ENCODE measurements around the gene PCDHGB2.
"Not testable (repeated sequence)": the region's sequence is repeated elsewhere in the genome, so short reads cannot be mapped to it uniquely, and the experiment has no call there.

Gene PCDHGB2

GRCh38 chr5:141359790-141360426 lies at the start of gene PCDHGB2:
TSS of gene PCDHGB2 (plus strand) at chr5:141359994. CDS start at chr5:141360136, 142 bp downstream.
- DNase-seq = no peak

- no peak for DNase-seq
These were observed 46.1 kb upstream of the PCDHGB2 start for GRCh38 chr5:141313711-141314110.

DNA sequence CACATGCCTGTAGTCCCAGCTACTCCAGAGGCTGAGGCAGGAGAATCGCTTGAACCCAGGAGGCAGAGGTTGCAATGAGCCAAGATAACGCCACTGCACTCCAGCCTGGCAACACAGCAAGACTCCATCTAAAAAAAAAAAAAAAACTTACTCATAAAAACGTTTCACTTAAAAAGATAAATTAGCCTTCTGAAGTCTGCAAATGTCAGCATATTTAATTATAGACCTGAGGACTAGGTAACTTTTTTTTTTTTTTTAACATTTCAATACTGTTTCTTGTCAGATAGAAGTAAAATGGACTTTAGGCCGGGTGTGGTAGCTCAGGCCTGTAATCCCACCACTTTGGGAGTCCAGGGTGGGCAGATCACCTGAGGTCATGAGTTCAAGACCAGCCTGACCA lies 42.8 kb upstream of the PCDHGB2 start:
- not testable (repeated sequence) for DNase-seq

DNA sequence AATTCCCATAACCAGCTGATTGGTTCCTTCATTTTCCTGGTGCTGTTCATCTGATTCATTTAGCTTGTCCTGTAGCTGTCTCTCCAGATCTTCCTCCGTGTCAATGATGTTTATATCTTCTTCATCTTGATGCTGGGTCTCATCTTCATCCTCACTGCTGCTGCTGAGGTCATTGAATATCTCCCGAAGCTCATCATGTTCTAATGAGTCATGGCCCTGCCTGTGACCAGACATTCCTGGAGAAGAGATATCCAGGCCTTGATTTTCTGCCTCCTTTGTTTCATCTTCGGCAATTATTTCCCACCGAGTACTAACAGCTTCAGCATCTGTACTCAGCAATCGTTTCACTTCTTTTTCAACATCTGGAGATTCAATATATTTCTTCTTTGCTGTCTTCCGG lies 40.6 kb upstream of the PCDHGB2 start:
- DNase-seq = no peak

DNA sequence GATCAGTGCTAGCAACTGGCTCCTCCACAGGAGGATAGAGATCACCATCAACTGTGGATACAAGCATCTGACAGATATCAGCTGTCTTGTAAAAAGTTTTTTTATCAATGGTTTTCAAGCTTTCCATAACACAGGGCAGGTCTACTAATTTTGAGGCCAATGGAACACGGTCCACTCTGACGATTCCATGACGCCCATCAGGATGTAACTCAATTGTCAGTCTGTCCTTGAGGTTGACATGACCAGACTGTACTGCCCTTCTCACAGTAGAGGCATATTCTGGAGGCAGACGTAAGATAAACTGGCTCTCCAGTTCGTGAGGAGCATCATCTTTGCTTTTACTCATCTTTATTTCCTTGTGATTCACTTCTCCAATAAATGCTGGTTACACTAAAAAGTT lies 40.1 kb upstream of the PCDHGB2 start:
- DNase-seq = no peak

- peak; percentile 74 for DNase-seq
These were observed 39.3 kb upstream of the PCDHGB2 start, which contains the start of gene TAF7 for GRCh38 chr5:141320225-141321169. TSS of gene TAF7 (minus strand) at chr5:141320784. CDS start at chr5:141320044, 740 bp downstream.

DNA sequence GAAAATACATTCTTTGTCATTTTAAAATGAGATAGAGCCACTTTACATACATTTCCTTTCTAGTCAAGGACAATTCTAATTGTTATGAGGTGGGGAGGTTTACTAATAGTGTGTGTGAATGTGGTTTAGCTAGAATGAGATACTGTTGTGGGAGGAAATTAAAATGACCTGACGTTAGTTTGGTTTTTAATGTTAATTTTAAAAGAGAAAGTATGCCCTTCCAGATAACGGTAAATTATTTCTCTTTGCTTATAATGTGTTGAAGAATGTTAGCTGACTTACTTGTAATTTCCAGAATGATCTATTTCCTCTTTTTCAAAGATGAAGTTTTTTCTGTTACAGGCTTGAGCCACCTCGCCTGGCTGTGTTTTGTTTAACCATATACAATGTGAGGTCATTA lies 37.5 kb upstream of the PCDHGB2 start:
- no peak for DNase-seq

DNA sequence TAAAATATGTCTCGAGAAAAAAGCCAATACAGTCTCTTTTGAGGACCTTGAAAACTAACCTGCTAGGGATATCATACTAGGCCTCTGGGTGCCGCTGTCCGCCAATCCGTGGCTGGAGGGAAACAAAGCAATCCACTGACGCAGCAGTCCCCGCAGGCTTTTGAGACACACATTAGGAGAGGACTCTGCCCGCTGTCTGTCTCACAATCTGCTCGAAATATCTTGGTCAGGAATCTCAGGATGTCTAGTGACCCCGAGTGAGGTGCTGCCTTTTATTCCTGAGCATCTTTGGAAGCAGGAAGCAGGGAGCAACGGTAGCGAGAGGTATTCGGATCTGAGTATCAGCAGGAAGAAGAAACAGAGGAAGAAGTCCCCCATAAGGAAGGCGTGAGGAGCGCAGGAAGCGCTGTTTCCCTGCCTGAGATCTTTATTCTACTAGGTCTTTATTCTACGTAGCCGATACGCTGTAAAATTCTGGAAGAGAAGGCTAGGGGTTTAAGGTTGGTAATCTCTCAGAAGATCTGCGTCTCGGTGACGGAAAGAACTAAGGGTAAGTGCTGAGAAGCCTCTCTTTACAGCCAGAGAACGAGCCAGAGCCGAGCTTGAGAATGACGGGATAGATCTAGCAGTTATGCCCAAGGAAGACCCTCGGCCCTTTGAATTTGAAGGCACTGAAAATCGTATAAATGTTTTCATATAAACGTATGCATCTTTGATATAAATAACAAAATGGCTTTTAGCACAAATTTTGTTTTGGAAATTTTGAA lies 33.5 kb upstream of the PCDHGB2 start:
- DNase-seq = peak; percentile 53

DNA sequence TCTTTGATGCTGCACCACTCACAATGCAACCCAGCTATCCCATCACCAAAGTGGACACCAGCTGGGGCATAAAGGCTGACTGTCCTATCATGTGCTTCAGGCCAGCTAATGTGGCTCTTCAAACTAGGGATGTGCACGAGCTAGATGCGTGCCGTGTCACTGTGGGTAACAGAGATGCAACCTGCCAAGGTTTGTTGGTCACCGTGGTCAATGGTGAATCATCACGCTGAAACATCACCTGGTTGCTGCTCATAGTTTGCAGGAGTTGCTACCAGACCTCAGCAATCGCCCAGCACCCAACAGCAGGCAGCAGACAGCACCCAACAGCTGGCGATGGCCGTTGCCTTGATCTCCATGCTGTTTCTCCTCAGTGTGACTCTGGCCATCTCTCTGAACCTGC lies 31.6 kb upstream of the PCDHGB2 start:
- no peak for DNase-seq

DNA sequence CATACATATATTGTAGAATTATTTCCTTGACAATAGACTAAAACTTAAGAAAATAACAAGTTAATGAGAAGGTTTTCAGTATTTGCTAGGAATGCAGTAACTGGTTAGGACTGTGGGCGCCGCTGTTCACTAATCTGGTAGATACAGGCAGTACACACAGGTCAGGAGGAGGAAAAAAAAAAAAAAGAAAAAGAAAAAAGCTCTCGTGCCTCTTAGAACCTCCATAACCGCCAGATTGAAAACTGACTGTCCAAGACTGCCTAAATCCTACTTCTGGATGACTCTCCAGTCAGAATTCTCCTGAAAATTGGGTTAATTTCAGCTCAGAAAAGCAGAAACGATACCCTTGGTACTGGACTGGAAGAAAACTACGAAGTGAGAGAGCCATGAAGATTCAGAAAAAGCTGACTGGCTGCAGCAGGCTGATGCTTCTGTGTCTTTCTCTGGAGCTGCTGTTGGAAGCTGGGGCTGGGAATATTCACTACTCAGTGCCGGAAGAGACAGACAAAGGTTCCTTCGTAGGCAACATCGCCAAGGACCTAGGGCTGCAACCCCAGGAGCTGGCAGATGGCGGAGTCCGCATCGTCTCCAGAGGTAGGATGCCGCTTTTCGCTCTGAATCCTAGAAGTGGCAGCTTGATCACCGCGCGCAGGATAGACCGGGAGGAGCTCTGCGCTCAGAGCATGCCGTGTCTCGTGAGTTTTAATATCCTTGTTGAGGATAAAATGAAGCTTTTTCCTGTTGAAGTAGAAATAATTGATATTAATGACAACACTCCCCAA lies 29.3 kb upstream of the PCDHGB2 start, which contains the start of gene PCDHGA1:
Gene PCDHGA1, plus strand, starts transcription at position 216 of the 782 bp plus-strand sequence.
- no peak for DNase-seq

DNA sequence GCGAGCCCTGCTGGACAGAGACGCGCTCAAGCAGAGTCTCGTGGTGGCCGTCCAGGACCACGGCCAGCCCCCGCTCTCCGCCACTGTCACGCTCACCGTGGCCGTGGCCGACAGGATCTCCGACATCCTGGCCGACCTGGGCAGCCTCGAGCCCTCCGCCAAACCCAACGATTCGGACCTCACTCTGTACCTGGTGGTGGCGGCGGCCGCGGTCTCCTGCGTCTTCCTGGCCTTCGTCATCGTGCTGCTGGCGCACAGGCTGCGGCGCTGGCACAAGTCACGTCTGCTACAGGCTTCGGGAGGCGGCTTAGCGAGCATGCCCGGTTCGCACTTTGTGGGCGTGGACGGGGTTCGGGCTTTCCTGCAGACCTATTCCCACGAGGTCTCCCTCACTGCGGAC lies 27.2 kb upstream of the PCDHGB2 start:
- DNase-seq = not testable (repeated sequence)

DNA sequence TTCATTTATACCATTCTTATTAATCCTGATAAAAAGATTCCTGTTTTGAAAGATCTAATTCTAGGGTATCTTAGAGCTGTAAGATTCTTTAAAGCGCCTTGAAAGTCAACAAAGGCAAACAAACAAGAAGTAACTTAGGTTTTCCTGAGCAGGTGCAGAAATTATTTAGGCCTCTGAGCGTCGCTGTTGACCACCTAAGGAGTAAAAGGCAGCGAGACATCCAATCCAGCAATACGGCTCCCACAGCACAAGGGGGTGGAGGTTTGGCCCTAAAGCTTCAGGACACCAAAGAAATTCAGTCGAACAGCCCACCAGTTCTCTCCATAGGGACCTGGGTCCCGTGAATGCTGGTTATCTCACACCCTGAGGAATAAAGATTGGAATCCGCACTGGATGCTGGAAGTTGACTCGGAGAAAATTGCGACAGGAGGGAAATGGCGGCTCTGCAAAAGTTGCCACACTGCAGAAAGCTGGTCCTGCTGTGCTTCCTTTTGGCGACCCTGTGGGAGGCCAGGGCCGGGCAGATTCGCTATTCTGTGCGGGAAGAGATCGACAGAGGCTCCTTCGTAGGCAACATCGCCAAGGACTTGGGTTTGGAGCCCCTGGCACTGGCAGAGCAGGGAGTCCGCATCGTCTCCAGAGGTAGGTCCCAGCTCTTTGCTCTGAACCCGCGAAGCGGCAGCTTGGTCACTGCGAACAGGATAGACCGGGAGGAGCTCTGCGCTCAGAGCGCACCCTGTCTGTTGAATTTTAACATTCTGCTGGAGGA lies 21.1 kb upstream of the PCDHGB2 start, which contains the start of gene PCDHGA2:
Gene PCDHGA2, plus strand, starts transcription at position 223 of the 769 bp plus-strand sequence.
- no peak for DNase-seq

GRCh38 chr5:141340781-141341354 lies 18.9 kb upstream of the PCDHGB2 start:
- not testable (repeated sequence) for DNase-seq

- DNase-seq = no peak
These were observed 17.0 kb upstream of the PCDHGB2 start for GRCh38 chr5:141342773-141343172.

DNA sequence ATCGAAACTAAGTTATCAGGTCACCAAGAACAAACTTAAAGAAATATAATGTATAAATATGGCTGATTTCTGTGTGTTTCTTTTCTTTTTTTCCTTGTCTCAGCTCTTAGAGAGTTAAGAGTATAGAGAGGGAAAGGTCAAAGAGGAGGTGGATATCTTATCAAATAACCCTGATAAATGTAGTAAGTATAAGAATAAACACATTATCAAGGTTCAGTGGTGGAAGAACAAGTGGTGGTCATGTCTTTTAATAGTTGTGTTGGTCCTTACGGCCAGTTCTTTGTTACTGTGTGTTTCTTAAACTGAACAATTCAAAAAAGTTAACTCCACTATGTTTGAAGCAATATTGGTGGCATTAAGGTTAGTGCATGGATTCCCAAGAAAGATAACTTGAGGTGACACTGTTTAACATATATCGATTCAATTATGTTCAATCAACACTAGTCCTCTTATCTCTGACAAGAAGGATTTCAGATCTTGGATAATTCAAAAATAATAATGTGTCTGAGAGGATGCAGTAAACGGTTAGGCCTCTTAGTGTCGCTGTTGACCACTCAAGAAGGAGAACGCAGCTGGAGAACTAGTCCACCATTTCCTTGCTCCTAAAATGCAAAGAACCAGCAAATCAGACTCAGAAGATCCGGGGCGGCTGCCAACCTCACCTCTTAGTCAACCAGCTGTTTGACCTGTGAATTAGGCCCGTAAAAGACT lies 16.4 kb upstream of the PCDHGB2 start, which contains the start of gene PCDHGA3:
Gene PCDHGA3, plus strand, starts transcription at position 588 of the 711 bp plus-strand sequence. CDS start 205 bp downstream, outside the sequence.
- DNase-seq = no peak

DNA sequence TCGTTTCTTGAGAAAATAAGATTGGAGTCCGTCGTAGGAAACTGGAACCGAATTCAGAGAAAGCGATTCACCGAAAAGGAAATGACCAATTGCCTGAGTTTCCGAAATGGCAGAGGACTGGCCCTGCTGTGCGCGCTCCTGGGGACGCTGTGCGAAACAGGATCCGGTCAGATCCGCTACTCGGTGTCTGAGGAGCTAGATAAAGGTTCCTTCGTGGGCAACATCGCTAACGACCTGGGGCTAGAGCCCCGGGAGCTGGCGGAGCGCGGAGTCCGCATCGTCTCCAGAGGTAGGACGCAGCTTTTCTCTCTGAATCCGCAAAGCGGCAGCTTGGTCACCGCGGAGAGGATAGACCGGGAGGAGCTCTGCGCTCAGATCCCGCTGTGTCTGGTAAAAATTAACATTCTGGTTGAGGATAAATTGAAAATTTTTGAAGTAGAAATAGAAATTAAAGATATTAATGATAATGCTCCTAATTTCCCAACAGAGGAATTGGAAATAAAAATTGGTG lies 15.8 kb upstream of the PCDHGB2 start:
- DNase-seq = no peak

DNA sequence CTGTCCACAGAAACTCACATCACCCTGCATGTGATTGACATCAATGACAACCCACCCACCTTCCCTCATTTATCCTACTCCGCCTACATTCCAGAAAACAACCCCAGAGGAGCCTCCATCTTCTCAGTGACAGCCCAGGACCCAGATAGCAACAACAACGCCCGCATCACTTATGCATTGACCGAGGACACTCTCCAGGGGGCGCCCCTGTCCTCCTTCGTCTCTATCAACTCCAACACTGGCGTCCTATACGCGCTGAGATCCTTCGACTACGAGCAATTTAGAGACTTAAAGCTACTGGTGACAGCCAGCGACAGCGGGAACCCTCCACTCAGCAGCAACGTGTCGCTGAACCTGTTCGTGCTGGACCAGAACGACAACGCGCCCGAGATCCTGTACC lies 14.5 kb upstream of the PCDHGB2 start:
- no peak for DNase-seq

DNA sequence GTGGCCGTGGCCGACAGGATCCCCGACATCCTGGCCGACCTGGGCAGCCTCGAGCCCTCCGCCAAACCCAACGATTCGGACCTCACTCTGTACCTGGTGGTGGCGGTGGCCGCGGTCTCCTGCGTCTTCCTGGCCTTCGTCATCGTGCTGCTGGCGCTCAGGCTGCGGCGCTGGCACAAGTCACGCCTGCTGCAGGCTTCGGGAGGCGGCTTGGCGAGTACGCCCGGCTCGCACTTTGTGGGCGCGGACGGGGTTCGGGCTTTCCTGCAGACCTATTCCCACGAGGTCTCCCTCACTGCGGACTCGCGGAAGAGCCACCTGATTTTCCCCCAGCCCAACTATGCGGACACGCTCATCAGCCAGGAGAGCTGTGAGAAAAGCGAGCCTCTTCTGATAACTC lies 13.8 kb upstream of the PCDHGB2 start:
- DNase-seq = not testable (repeated sequence)

DNA sequence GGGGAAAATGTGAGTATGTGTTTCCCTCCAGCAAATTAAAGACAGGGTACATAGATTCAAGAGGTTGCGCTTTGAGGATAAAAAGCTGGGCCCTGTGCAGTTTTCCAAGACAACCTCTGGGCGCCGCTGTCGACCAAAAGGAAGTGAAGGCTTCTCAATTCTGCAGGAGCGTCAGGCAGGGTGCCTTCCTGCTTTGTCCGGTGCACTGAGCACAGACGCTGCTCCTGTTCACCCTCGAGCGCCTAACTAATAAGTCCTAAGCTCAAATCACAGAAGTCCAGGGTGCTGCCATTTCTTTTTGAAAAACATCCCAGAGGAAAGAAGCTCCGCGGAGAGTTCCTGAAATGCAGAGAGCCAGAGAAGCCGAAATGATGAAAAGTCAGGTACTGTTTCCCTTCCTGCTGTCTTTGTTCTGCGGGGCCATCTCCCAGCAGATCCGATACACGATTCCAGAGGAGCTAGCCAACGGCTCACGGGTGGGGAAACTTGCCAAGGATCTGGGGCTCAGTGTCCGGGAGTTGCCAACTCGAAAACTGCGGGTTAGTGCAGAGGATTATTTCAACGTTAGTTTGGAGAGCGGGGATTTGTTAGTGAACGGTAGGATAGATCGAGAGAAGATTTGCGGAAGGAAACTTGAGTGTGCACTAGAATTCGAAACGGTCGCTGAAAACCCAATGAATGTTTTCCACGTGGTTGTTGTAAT lies 9.7 kb upstream of the PCDHGB2 start, which contains the start of gene PCDHGB1:
Gene PCDHGB1, plus strand, starts transcription at position 183 of the 703 bp plus-strand sequence. Its CDS starts 162 bp downstream, at position 345.
- DNase-seq = no peak

All from GOT3 (cell line).